ENCODE results near the gene DPM1. TPM values are rescaled to one million over a fixed set of nuclear protein-coding genes. Genes with fewer than 3 reads are reported as not detected.

DPM1 gene
- total RNA-seq, 1 experiment from 2014 or later, result 70.7 TPM

DNA sequence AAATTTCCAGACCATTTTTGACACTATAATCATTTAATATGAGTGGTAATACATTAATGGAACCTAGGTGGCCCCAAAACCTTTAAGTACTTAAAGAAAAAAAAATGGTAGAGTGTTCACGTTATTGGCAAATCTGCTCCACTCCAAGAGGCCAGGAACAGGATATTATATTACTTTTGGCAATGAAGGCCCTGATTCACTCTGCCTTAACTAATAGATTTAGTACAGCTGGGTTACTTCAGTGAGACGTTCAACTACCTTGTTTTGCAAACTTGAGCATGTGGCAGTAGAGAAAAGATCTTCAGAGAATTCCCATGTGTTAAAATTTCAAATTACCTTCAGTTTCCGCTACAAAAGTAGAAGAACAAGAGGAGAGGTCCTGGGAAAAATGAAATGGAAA lies 39.9 kb downstream of the DPM1 start:
- intact Hi-C loops (cut with micrococcal nuclease; ENCODE audit: unreplicated experiment), result no loop called here
- CTCF ChIA-PET, result interaction anchor here (0.6 kb wide), 1 partner anchor 125 kb away, joined by 18 read pairs; no protein-coding TSS in a partner anchor

DNA sequence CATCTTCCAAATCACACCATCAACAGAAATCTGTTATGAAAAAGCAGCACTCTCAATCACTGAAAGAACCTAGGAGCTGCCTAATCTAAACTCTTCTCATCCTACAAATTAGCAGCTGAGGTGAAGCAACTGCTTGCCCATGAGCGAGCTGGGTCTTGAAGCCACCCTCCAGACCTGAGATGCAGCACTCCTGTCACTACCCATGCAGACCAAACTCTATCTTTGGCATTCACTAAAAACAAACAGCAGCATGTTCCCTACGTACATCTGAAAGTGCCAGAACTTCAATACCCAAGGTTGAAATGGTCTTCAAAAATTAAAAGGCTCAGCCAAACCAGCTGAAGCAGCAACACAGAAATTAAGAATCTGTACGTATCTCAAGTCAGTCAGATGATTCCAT lies 41.4 kb downstream of the DPM1 start:
- ChIA-PET POLR2A (ENCODE audit: unreplicated experiment) (no interaction called here), CTCF (no interaction called here)
- BruUV-seq (replicated peaks), result no TSS peak
- Histone ChIP-seq H4K20me1 (ENCODE audit: insufficient read depth) (peaks cover 99% of the 10 kb centered on the region), H3K9me3 (ENCODE audit: insufficient read depth, low read depth) (no peaks in the 10 kb centered on the region), H2AFZ (no peak overlapping the region), H3K27me3 (ENCODE audit: insufficient read depth, low read depth) (no peaks in the 10 kb centered on the region), H3K27ac (no peak overlapping the region), H3K9me2 (ENCODE audit: insufficient read depth) (no peaks in the 10 kb centered on the region), H3K36me3 (ENCODE audit: low read depth) (peaks cover 30% of the 10 kb centered on the region), H3K4me2 (no peak overlapping the region), H3K79me2 (ENCODE audit: low read depth) (peaks cover 99% of the 10 kb centered on the region), H3K4me3 (no peak overlapping the region), H3K4me1 (replicated peaks; ENCODE audit: insufficient read depth) (no peaks in the 10 kb centered on the region), H3F3A (ENCODE audit: insufficient read depth, low read depth) (peaks cover 12% of the 10 kb centered on the region)
- TF ChIP-seq CTCF (conservative IDR thresholded peaks at IDR 0.05) (no peak), EZH2 (IDR thresholded peaks at IDR 0.05; ENCODE audit: low read depth) (no peak)
- no peak for DNase-seq
- intact Hi-C loops (cut with micrococcal nuclease; ENCODE audit: unreplicated experiment), result no loop called here

More for the DNA sequence above, 39.9 kb downstream of the DPM1 start:
- H4K20me1 ChIP-seq (ENCODE audit: insufficient read depth), result peaks cover 99% of the 10 kb centered on the region
- H3F3A ChIP-seq (ENCODE audit: insufficient read depth, low read depth), result peaks cover 6% of the 10 kb centered on the region
- no peak overlapping the region for H2AFZ ChIP-seq
- no peak overlapping the region for H3K27ac ChIP-seq
- H3K4me3 ChIP-seq, result no peak overlapping the region
- H3K9me3 ChIP-seq (ENCODE audit: insufficient read depth, low read depth), result no peaks in the 10 kb centered on the region
- H3K27me3 ChIP-seq (ENCODE audit: insufficient read depth, low read depth), result no peaks in the 10 kb centered on the region
- DNase-seq, result no peak
- H3K4me2 ChIP-seq, result no peak overlapping the region
- peaks cover 99% of the 10 kb centered on the region for H3K79me2 ChIP-seq (ENCODE audit: low read depth)
- peaks cover 24% of the 10 kb centered on the region for H3K36me3 ChIP-seq (ENCODE audit: low read depth)
- H3K9me2 ChIP-seq (ENCODE audit: insufficient read depth), result no peaks in the 10 kb centered on the region
- POLR2A ChIA-PET (ENCODE audit: unreplicated experiment), result no interaction called here
- no peaks in the 10 kb centered on the region for H3K4me1 ChIP-seq (replicated peaks; ENCODE audit: insufficient read depth)
- no TSS peak for BruUV-seq (replicated peaks)
- no peak for TF ChIP-seq CTCF (conservative IDR thresholded peaks at IDR 0.05)
- TF ChIP-seq EZH2 (IDR thresholded peaks at IDR 0.05; ENCODE audit: low read depth), result no peak

DNA sequence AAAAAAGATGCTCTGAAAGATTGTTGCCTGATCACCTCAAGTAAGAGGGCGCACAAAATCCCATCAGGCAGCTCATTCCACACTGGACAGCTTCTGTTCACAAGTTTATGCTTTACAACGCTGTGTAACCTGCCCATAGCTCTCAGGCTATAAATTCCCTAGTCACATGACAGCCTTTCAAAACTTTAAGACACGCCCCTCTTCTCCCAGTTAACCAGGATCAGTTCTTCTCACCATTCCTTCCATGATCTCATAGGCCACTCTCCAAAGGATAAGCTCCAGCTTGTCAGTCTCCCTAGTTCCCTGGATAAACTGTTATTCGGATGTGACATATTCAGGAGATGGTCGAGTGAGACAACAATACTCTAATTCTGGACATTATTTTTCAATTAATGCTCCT lies 42.1 kb downstream of the DPM1 start:
- intact Hi-C loops (cut with micrococcal nuclease; ENCODE audit: unreplicated experiment), result no loop called here
- BruUV-seq (replicated peaks), result no TSS peak
- H2AFZ ChIP-seq, result no peak overlapping the region
- H3K79me2 ChIP-seq (ENCODE audit: low read depth), result peaks cover 99% of the 10 kb centered on the region
- ChIA-PET POLR2A (ENCODE audit: unreplicated experiment) (no interaction called here), CTCF (no interaction called here)
- DNase-seq, result no peak
- TF ChIP-seq CTCF (conservative IDR thresholded peaks at IDR 0.05) (no peak), EZH2 (IDR thresholded peaks at IDR 0.05; ENCODE audit: low read depth) (no peak)
- H4K20me1 ChIP-seq (ENCODE audit: insufficient read depth), result peaks cover 99% of the 10 kb centered on the region
- peaks cover 27% of the 10 kb centered on the region for H3K36me3 ChIP-seq (ENCODE audit: low read depth)
- H3K4me1 ChIP-seq (replicated peaks; ENCODE audit: insufficient read depth), result no peaks in the 10 kb centered on the region
- no peaks in the 10 kb centered on the region for H3K9me2 ChIP-seq (ENCODE audit: insufficient read depth)
- no peak overlapping the region for H3K4me2 ChIP-seq
- no peaks in the 10 kb centered on the region for H3K9me3 ChIP-seq (ENCODE audit: insufficient read depth, low read depth)
- H3K4me3 ChIP-seq, result no peak overlapping the region
- H3K27ac ChIP-seq, result no peak overlapping the region
- H3F3A ChIP-seq (ENCODE audit: insufficient read depth, low read depth), result peaks cover 9% of the 10 kb centered on the region
- H3K27me3 ChIP-seq (ENCODE audit: insufficient read depth, low read depth), result no peaks in the 10 kb centered on the region

All from PC-9 (cell line).